HG03342 (cell line): ENCODE results near the gene SOX13.

Experiments used
- ATAC-seq: cut with Tn5 transposase; IDR thresholded peaks from one replicate; pipeline ENCODE4 v1.9.1; 2021; ENCODE audit warnings: mild to moderate bottlenecking, moderate library complexity; ENCODE audit not compliant: unreplicated experiment

Gene SOX13

GRCh38 chr1:204062106-204062505 is 10.8 kb upstream of the SOX13 start:
- no peak for ATAC-seq

GRCh38 chr1:204065174-204065985 is 7.5 kb upstream of the SOX13 start:
- ATAC-seq = no peak

DNA sequence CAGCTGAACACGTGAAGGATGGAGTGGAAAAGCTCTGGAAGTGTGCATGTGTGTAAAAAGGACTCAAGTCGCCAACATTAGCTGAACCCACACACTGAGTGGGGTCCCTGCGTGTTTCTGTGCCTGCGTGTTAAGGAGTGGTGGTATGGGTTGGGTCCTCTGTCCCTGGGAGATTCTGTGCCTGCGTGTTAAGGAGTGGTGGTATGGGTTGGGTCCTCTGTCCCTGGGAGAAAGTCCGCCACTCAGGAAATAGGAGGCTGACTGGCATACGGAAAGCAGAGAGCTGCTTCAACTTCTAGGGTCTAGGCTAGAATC is 7.0 kb upstream of the SOX13 start:
- no peak for ATAC-seq

GRCh38 chr1:204067935-204068334 is 5.0 kb upstream of the SOX13 start:
- ATAC-seq = no peak

DNA sequence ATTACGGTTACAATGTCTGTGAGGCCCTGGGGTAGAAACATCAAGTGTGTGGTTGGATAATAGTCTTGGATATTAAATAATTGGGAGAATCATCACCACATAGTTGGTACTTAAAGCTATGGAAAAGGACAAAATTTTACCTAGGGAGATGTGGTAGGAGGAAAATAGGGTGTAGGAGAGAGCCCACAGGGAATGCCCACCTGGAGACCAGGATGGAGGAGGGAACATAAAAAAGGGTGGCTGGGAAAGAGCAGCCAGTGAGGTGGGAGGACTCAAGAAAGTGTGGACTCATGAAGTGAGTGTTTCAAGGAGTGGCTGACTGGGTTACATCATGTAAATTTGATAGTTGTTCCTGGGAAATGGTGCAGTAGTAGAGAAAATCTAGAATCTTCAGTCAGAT is 3.0 kb upstream of the SOX13 start:
- ATAC-seq = no peak

DNA sequence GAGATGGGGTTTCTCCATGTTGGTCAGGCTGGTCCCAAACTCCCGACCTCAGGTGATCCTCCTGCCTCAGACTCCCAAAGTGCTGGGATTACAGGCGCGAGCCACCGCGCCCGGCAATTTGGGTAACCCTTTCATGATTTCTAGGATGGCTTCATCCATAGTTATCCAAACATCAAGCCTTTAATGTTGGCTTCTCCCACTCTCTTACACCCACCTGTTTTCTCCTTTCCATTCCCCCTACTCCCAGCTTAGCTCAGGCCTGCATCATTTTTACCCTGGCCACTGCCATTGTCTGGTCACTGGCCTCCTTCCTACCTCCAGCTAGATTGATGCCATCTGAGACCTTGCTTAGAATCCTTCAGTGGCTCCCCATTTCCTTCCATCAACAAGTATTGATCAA is 2.0 kb upstream of the SOX13 start:
- ATAC-seq = no peak

DNA sequence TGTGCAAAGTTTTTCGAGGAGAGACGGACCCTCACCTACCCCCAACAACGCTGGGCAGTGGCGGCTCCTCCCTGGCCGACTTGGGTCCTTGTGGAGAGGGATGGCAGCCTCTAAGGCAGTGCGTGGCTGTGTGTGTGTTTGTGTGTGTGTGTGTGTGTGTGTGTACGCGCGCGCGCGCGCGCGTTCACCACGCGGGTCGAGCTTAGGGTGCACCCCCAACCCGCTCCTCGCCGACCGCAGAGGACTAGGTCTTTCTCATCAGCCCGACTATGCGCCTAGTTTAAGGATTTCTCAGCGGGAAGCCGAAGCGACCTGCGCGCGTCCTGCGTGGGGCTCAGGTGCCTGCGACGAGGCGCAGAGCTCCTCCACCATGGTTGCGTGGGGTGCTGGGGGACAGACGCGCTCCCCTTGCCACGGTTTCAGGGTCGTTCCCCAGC is 940 bp downstream of the SOX13 start:
- ATAC-seq = no peak

GRCh38 chr1:204074274-204075138 is 1.6 kb downstream of the SOX13 start:
- ATAC-seq = no peak

GRCh38 chr1:204075139-204075521 is 2.2 kb downstream of the SOX13 start:
- ATAC-seq = no peak

GRCh38 chr1:204075890-204076846 is 3.3 kb downstream of the SOX13 start:
- ATAC-seq = no peak

GRCh38 chr1:204076891-204077290 is 4.0 kb downstream of the SOX13 start:
- no peak for ATAC-seq

- ATAC-seq = no peak
Observed at GRCh38 chr1:204077979-204078696, 5.2 kb downstream of the SOX13 start.

DNA sequence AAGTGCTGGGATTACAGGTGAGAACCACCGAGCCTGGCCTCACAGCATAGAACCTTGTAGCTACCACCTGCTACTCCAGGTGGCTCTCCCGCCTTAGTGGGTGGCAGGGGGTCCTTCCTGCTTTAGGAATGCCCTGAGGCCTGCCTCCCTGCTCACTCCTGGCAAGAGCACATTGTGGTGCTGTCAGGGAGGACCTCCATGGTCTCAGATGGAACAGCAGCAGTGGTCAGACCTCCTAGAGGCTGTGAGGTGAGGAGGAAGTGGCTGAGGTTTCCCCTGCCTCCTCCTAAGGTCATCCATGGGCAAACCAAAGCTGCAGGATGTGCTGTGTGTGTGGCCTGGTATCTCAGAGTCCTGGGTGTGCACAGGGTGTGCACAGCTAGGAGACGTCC is 6.7 kb downstream of the SOX13 start:
- ATAC-seq = no peak

DNA sequence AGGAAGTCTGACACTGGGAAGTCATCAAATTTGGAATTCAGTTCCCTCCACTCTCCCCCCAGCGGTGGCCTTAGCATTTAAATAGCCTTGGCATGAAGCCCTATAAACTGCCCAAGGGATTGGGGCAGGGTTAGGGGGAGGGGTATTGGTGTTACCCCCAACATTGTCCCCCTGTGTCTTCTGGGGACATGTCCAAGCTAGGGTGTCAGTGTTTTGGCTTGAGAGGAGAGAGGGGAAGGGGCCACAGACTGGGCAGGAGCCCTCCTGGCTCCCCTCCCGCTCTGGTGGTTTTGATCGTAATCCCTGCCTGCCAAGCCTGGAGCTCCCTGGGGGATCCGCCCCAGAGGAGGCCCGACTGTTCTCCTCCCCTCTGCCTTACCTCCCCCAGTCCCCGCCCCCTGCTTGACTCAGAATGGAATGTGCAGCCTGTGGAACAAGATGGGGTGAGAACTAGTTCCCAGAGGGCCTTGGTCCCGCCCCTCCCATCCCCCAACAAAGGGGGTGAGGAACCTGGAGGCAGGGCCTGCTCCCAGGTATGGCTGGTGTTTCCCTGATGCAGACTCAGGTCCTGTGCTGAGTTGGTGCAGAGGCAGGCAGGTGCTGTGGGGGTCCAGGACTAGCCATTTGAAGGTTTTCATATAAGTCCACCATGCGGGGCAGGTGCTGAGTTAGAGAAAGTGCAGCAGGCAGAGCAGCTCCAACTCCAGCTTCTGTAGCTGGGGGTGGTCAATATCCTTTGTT is 7.4 kb downstream of the SOX13 start:
- ATAC-seq = no peak

DNA sequence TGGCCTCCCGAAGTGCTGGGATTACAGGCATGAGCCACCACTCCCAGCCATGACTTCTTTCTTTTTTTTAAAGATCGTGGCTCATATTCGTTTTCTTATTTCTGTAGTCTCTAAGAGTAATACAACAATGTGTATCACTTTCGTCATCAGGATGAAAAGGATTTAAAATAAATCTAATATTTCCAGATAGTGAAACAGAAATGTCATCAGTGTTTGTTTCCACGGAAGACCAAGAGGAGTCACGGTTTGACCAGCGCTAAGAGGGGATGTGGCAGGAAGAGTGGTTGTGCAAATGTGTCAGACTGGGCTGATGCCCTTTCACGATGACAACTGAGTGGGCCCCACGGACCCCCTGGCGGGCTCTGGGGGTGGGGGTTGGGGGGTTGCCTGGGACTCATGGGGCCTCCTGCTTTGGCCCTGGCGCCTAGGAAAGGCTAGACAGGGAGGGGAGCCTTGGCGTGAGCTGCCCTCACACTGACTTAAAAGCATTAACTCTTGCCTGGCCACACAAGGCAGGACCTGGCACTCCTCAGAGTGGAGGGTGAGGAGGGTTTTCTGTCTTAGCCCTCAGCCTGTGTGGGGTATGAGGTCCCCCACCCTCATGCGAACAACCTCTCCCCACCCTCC is 8.4 kb downstream of the SOX13 start:
- no peak for ATAC-seq

- ATAC-seq = no peak
Observed at GRCh38 chr1:204081791-204082513, 9.0 kb downstream of the SOX13 start.

GRCh38 chr1:204083491-204083890 is 10.6 kb downstream of the SOX13 start:
- no peak for ATAC-seq

DNA sequence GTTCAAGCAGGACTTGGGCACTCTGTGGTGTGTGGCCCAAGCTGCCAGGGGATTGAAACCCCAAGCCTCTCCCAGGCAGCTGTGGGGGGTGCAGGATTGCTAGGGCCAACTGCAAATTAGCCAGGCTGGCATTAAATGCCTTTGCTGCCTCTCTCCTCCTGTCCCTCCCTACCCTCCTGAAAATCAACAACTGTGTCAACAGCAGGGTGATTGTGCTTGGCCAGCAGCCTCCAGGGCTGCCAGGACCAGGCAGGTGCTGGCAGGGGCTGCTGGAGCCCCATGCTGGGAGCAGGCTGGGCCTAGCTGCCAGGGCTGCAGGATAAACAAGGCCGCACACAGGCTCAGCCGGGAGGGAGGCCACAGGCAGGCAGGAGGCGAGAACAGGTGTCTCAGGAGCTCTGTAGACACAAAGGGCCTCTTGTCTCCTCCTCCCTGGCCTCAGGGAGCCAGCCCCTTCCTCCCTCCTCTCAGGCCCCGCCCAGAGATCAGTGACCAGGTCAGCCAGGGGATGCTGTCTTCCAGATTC is 11.4 kb downstream of the SOX13 start:
- no peak for ATAC-seq
